ENCODE results near the gene PDE9A.

The PDE9A gene

DNA sequence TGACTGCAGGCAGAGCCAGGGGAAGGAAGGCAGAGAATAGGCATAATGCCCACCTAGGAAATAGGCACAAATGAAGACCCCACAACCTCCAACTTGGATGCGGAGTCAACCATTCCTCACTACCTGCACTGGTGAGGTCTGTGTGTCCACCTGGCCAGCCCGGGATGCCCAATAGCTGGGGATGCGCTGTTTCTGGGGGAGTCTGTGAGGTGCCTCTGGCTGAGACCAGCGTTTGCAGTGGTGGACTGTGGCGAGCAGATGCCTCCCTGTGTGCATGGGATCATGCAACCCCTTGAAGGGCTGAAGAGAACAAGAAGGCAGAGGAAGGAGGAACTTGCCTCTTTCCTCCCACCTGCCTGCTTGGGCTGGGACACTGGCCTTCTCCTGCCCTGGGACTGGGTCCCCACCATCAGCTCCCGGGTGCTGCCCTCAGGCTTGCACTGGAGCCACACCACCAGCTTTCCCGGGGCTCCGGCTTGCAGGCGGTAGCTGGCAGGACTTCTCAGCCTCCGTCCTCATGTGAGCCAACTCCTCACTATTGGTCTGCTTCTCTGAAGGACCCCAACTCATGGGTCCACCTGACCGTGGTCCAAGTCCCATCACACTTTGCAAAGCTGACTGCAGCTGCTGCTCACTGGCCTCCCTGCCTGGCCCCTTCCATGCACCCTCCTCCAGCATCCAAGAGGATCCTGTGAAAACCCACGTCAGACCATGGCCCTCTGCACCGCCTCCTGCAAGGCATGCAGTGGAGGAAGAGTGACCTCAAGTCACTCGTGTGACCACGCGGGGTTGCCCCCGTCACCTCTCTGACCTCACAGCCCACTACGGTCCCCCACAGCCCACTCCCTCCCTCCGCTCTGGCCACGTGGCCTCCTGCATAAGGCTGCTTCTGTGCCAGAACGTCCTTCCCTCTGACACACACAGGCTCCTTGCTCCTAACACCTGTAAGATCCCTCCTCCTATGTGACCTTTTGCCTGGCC lies 2.7 kb upstream of the PDE9A start:
- Histone ChIP-seq H3K27ac (ENCODE audit: low read depth, low read length) (no peak overlapping the region), H2AFZ (ENCODE audit: insufficient read depth, low read length, poor library complexity) (no peak overlapping the region), H4K8ac (ENCODE audit: low read depth, low read length) (no peak overlapping the region), H3K18ac (ENCODE audit: low read length) (no peak overlapping the region), H3K4me1 (ENCODE audit: control insufficient read depth in 1 of 2, insufficient read depth in 2 of 2, low read length in 2 of 2) (peaks cover 6 to 10% of the 10 kb centered on the region in 2 experiments), H3K4me2 (ENCODE audit: low read length) (no peak overlapping the region), H3K4ac (ENCODE audit: low read depth, low read length) (no peak overlapping the region), H4K12ac (ENCODE audit: low read depth, low read length) (no peak overlapping the region), H4K91ac (ENCODE audit: low read depth, low read length) (no peak overlapping the region), H3K4me3 (ENCODE audit: low read depth, low read length) (no peak overlapping the region), H2BK5ac (ENCODE audit: low read depth, low read length, poor library complexity) (no peak overlapping the region), H3K14ac (ENCODE audit: low read length) (no peak overlapping the region), H3K79me2 (ENCODE audit: control insufficient read depth, insufficient read depth, low read length, poor library complexity) (peaks cover 2% of the 10 kb centered on the region), H2BK120ac (ENCODE audit: insufficient read depth, low read length, poor library complexity) (no peak overlapping the region), H3K9me3 (ENCODE audit: insufficient read depth, low read depth, low read length) (peaks cover 6% of the 10 kb centered on the region), H3K27me3 (ENCODE audit: insufficient read depth, low read length) (no peaks in the 10 kb centered on the region), H3K23ac (ENCODE audit: low read length) (no peak overlapping the region), H3K9ac (ENCODE audit: low read length) (peak overlapping the region; percentile 16), H3K79me1 (ENCODE audit: low read length) (peaks cover 10% of the 10 kb centered on the region), H2BK12ac (ENCODE audit: low read length) (no peak overlapping the region), H2AK5ac (ENCODE audit: low read length) (no peak overlapping the region), H3K36me3 (ENCODE audit: control insufficient read depth in 1 of 2, insufficient read depth in 2 of 2, low read length in 2 of 2) (no peaks in the 10 kb centered on the region)
- no peak for DNase-seq
- WGBS (ENCODE audit: extremely low coverage, insufficient coverage, insufficient read length) = no CpG with 5 or more reads among the region's 21 CpGs

DNA sequence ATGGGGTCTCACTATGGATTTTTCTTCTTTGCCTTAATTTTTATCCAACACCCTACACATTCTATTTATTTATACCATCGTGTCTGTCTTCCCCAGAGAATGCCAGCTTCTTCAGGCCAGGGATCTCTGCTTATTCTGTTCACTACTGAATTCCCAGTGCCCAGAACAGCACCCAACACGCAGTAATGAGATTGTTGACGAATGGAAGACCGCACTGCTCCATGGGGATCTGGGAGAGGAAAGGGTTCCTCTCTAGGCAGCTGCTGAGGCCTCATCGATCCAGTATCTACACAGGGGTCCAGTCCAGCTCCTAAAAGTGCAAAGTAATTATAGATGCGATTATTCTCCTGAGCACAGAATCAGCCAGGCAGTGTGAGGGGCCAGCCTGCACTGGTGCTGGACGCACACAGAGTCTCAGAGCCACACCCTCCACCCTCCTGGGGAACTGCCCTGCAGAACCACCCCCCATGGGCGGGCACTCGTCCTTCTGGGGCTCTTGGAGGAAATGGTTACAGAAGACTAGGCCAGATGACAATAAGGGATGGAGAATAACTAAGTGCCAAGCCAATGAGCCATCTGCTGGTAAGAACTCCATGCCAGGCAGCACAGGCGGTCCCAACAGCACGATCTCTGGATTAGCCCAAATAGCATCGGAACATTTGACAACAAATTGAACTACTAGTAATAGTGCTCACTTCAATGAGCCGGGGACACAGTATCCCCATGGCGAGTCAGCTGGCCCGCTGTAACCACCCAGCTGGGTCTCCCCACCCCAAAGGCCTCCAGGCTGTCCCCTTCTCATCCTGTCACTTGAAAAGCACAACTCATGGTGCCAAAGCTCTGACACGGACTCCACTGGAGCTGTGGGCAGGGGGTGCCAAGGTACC lies 1.7 kb upstream of the PDE9A start:
- H4K91ac ChIP-seq (ENCODE audit: low read depth, low read length) = no peak overlapping the region
- no peak overlapping the region for H3K14ac ChIP-seq (ENCODE audit: low read length)
- no peak overlapping the region for H2BK5ac ChIP-seq (ENCODE audit: low read depth, low read length, poor library complexity)
- no peak for DNase-seq
- H3K18ac ChIP-seq (ENCODE audit: low read length) = no peak overlapping the region
- no peak overlapping the region for H3K4me3 ChIP-seq (ENCODE audit: low read depth, low read length)
- H3K9ac ChIP-seq (ENCODE audit: low read length) = no peak overlapping the region
- H3K27ac ChIP-seq (ENCODE audit: low read depth, low read length) = no peak overlapping the region
- H3K79me2 ChIP-seq (ENCODE audit: control insufficient read depth, insufficient read depth, low read length, poor library complexity) = peaks cover 2% of the 10 kb centered on the region
- H3K27me3 ChIP-seq (ENCODE audit: insufficient read depth, low read length) = no peaks in the 10 kb centered on the region
- WGBS (ENCODE audit: extremely low coverage, insufficient coverage, insufficient read length) = 100% methylated on average over 1 of the region's 16 CpGs
- no peak overlapping the region for H4K12ac ChIP-seq (ENCODE audit: low read depth, low read length)
- no peak overlapping the region for H2AK5ac ChIP-seq (ENCODE audit: low read length)
- no peak overlapping the region for H3K4me2 ChIP-seq (ENCODE audit: low read length)
- H3K23ac ChIP-seq (ENCODE audit: low read length) = no peak overlapping the region
- no peak overlapping the region for H4K8ac ChIP-seq (ENCODE audit: low read depth, low read length)
- H2BK120ac ChIP-seq (ENCODE audit: insufficient read depth, low read length, poor library complexity) = no peak overlapping the region
- H3K79me1 ChIP-seq (ENCODE audit: low read length) = peaks cover 10% of the 10 kb centered on the region
- H3K36me3 ChIP-seq (ENCODE audit: control insufficient read depth in 1 of 2, insufficient read depth in 2 of 2, low read length in 2 of 2) = no peaks in the 10 kb centered on the region
- H3K4ac ChIP-seq (ENCODE audit: low read depth, low read length) = no peak overlapping the region
- H2BK12ac ChIP-seq (ENCODE audit: low read length) = no peak overlapping the region
- H2AFZ ChIP-seq (ENCODE audit: insufficient read depth, low read length, poor library complexity) = no peak overlapping the region
- peaks cover 6% of the 10 kb centered on the region for H3K9me3 ChIP-seq (ENCODE audit: insufficient read depth, low read depth, low read length)
- H3K4me1 ChIP-seq (ENCODE audit: control insufficient read depth in 1 of 2, insufficient read depth in 2 of 2, low read length in 2 of 2) = peaks cover 6 to 10% of the 10 kb centered on the region in 2 experiments

DNA sequence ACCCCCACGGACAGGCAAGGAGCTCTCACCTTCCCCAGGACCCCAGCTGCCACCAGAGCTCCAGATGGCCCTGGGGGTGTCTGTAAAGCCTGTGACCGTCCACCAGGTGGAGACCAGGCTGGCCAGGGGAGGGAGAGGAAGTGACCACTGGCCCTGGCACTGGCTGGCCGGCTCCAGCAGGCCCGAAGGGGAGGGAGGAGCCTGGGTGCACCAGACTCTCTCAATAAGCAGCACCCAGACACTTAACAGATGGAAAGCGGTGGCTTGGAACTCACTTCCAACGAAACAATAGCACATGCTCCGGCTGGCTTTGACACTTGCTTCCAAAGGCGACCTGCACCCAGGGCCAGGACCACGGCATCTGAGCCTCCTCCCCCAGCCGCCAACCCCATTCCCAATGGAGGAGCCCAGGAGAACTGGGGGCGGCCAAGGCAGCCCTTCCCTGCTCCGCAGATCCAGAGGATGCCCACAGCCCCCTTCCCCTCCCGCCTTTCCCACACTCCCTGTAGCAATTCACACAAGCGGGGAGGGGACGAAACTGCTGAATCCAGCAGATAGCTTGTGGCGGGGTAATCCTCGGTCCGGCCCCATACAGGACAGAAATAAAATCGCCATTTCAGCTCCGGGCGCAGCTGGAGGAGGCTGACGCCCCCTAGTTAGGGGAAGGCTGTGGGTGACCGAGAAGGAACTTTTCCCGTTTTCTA lies 742 bp upstream of the PDE9A start:
- peak in 1 of 2 donors; percentile 34 for DNase-seq
- peak overlapping the region; percentile 45 for H2BK5ac ChIP-seq (ENCODE audit: low read depth, low read length, poor library complexity)
- H3K23ac ChIP-seq (ENCODE audit: low read length) = no peak overlapping the region
- H3K79me1 ChIP-seq (ENCODE audit: low read length) = peaks cover 10% of the 10 kb centered on the region
- H3K27me3 ChIP-seq (ENCODE audit: insufficient read depth, low read length) = no peaks in the 10 kb centered on the region
- H3K9me3 ChIP-seq (ENCODE audit: insufficient read depth, low read depth, low read length) = peaks cover 6% of the 10 kb centered on the region
- H3K14ac ChIP-seq (ENCODE audit: low read length) = peak overlapping the region; percentile 88
- H3K36me3 ChIP-seq (ENCODE audit: control insufficient read depth in 1 of 2, insufficient read depth in 2 of 2, low read length in 2 of 2) = no peaks in the 10 kb centered on the region
- peak overlapping the region; percentile 56 for H4K12ac ChIP-seq (ENCODE audit: low read depth, low read length)
- peak overlapping the region; percentile 87 for H2AFZ ChIP-seq (ENCODE audit: insufficient read depth, low read length, poor library complexity)
- H4K91ac ChIP-seq (ENCODE audit: low read depth, low read length) = peak overlapping the region; percentile 91
- peak overlapping the region; percentile 54 for H3K9ac ChIP-seq (ENCODE audit: low read length)
- H3K79me2 ChIP-seq (ENCODE audit: control insufficient read depth, insufficient read depth, low read length, poor library complexity) = peaks cover 2% of the 10 kb centered on the region
- peak overlapping the region; percentile 68 for H3K27ac ChIP-seq (ENCODE audit: low read depth, low read length)
- peak overlapping the region; percentile 74 for H3K4ac ChIP-seq (ENCODE audit: low read depth, low read length)
- H2AK5ac ChIP-seq (ENCODE audit: low read length) = no peak overlapping the region
- peaks cover 6 to 10% of the 10 kb centered on the region in 2 experiments for H3K4me1 ChIP-seq (ENCODE audit: control insufficient read depth in 1 of 2, insufficient read depth in 2 of 2, low read length in 2 of 2)
- H2BK12ac ChIP-seq (ENCODE audit: low read length) = peak overlapping the region; percentile 55
- no CpG with 5 or more reads among the region's 24 CpGs for WGBS (ENCODE audit: extremely low coverage, insufficient coverage, insufficient read length)
- peak overlapping the region; percentile 87 for H3K18ac ChIP-seq (ENCODE audit: low read length)
- H3K4me3 ChIP-seq (ENCODE audit: low read depth, low read length) = peak overlapping the region; percentile 66
- H4K8ac ChIP-seq (ENCODE audit: low read depth, low read length) = peak overlapping the region; percentile 71
- peak overlapping the region; percentile 84 for H2BK120ac ChIP-seq (ENCODE audit: insufficient read depth, low read length, poor library complexity)
- H3K4me2 ChIP-seq (ENCODE audit: low read length) = peak overlapping the region; percentile 91

Data from trophoblast cell (in vitro differentiated cells and primary cell).